Dendritic cell treated with granulocyte-macrophage colony-stimulating factor and Interleukin-4, amounts not matched to agents 40 ng/mL and 50 ng/mL, for 4 days (primary cell): Measurements from ENCODE around the gene HDGF.

Experiments
- H3K27ac Mint-ChIP-seq: one replicate; pipeline ENCODE4 v1.8.0; 2022; ENCODE audit warnings: mild to moderate bottlenecking, mixed read lengths
- H3K27me3 Mint-ChIP-seq: one replicate; pipeline ENCODE4 v1.8.0; 2022; ENCODE audit warnings: mild to moderate bottlenecking, mixed read lengths
- H3K36me3 Mint-ChIP-seq: one replicate; pipeline ENCODE4 v1.8.0; 2022; ENCODE audit warnings: low read depth, mixed read lengths
- H3K4me1 Mint-ChIP-seq: one replicate; pipeline ENCODE4 v1.8.0; 2022; ENCODE audit warnings: low read depth, mixed read lengths
- H3K4me3 Mint-ChIP-seq: one replicate; pipeline ENCODE4 v1.8.0; 2022; ENCODE audit warnings: mild to moderate bottlenecking, moderate library complexity, mixed read lengths
- H3K9me3 Mint-ChIP-seq: one replicate; pipeline ENCODE4 v1.8.0; 2022; ENCODE audit warnings: mixed read lengths
- intact Hi-C: fragments of 100-400 bp; cut with micrococcal nuclease; formaldehyde crosslinking; loops from one replicate; pipeline ENCODE4 v1.15.0; 2022

The HDGF gene

DNA sequence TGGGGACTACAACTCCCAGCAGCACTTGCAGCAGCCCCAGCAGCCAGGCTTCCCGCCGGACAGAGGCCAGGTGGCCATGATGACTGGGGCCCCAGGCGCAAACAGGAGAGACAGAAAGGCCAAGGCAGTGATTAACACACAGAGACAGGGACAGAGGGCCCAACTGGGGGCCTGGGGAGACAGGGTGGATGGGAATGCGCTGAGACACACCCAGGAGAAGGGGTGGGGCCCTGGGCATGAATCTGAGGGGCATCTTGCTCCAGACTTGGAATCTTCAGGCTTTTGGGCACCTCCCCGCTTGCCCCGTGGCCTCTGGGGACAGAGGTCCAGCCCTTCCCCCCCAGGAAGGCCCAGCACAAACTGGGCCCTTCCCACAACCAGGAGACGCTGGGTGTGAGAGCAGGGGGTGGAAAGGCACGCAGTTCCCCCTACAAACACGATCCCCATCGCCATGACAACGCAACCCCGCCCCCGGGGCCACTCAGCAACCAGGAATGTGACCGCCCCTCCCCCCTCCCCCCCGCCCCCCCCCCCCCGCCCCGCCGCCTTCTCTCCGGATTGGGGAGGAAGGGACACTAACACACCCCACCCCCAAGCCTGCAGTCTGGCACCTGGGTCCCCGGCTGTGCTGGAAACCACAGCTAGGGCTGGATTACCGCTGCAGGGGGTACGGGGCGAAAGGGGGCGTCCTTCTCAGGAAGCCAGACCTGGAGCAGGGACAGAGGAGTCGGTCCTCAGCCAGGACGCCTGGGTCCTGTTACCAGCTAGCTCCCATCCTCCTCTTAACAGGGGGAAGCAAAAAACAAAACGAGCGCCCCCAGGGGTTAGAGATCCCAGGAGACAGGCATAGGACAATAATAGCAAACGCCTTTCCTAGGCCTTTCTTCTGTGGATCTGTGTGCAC is 4.5 kb downstream of the HDGF start:
- H3K27me3 Mint-ChIP-seq: no peaks in the 10 kb centered on the region
- H3K9me3 Mint-ChIP-seq: no peaks in the 10 kb centered on the region
- H3K4me1 Mint-ChIP-seq: peaks cover 80% of the 10 kb centered on the region
- intact Hi-C loops: no loop called here
- H3K4me3 Mint-ChIP-seq: peak overlapping the region; percentile 90
- peak overlapping the region; percentile 92 for H3K27ac Mint-ChIP-seq
- peaks cover 84% of the 10 kb centered on the region for H3K36me3 Mint-ChIP-seq

DNA sequence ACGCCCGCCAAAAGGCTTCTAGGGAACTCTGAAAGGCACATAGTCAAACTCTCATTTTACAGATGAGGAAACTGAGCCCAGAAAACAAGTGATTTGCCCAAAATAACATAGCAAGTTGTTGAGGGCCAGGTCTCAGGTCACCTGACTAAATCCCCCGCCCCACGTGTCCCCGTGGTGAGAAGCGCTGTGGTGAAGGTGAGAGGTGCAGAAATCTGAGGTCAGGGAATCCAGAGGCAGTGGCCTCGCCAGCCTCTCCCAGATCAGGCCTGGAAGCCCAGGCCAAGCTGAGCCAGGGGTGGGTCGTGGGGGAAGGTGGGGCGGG is 5.1 kb downstream of the HDGF start:
- Mint-ChIP-seq H3K27me3 (no peaks in the 10 kb centered on the region), H3K9me3 (no peaks in the 10 kb centered on the region), H3K4me1 (peaks cover 86% of the 10 kb centered on the region), H3K36me3 (peaks cover 87% of the 10 kb centered on the region), H3K27ac (peak overlapping the region; percentile 92), H3K4me3 (peak overlapping the region; percentile 90)
- intact Hi-C loops: no loop called here

DNA sequence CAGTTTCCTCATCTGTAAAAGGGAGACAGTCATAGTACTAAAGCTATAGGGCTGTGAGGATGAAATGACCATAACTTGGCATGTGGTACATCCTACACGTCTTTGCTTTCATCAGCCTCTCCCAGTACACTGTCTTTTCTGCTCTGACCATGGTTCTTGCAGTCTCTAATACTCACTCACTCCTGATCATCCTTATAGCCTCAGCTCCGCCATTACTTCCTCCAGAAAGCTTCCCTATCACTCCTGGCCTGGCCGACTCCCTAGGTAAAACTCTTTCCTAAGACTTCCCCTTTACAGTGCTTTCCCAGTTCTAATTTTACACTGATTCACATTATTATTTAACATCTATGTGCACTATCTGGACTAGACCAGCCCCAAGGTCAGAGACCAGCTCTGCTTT is 5.6 kb downstream of the HDGF start:
- intact Hi-C loops: no loop called here
- Mint-ChIP-seq H3K36me3 (peaks cover 88% of the 10 kb centered on the region), H3K27ac (peak overlapping the region; percentile 92)

DNA sequence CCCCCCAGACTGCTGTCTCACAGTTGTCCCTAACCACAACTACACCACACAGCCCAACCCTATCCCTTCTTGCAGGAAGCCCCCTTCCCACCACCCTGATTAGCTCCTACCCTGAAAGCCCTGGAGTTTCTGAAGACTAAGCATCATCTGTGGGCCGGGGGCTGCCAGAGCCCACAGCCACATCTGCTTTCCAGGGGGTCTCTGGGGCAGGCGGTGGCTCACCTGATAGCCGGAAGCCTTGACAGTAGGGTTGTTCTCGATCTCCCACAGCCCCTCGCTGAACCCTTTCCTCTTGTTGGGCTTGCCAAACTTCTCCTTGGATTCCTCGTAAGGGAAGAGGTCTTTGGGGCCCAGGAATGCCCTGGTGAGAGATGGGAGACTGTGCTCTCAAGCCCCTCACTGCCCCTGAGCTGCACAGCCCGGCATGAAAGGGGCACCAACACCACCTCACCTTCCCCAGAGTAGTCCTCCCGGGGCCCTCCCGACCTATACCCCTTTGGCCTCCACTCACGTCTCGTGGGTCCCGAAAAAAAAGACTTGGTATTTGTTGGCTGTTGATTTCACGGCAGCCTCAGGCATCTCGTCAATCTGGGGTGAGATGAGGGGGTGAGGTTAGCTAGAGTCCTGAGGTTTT is 6.6 kb downstream of the HDGF start:
- Mint-ChIP-seq H3K4me3 (no peak overlapping the region), H3K27me3 (no peaks in the 10 kb centered on the region), H3K27ac (peak overlapping the region; percentile 92), H3K36me3 (peaks cover 85% of the 10 kb centered on the region), H3K9me3 (no peaks in the 10 kb centered on the region), H3K4me1 (peaks cover 83% of the 10 kb centered on the region)
- intact Hi-C loops: no loop called here

More for the DNA sequence above, 5.6 kb downstream of the HDGF start:
- H3K27me3 Mint-ChIP-seq: no peaks in the 10 kb centered on the region
- no peaks in the 10 kb centered on the region for H3K9me3 Mint-ChIP-seq
- H3K4me3 Mint-ChIP-seq: peak overlapping the region; percentile 21
- H3K4me1 Mint-ChIP-seq: peaks cover 89% of the 10 kb centered on the region

DNA sequence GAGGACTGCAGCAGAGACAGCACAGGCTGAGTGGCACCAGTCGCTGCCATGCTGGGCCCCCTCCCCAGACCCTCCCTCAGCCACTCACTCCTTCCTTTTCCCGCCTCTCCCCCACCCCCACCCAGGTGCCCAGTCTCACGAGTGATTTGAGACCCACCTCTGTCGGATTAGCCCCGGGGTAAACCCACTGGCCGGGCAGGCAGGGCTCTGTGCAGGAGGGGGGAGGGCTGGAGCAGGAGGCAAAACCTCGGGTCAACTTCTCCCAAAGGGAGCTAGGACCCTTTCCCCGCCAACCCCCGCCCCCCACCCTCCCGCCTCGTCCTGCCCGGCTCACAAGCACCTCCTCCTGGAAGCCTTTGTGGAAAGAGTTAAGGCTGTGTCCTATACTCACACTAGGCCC is 7.1 kb downstream of the HDGF start:
- intact Hi-C loops: no loop called here
- Mint-ChIP-seq H3K27me3 (no peaks in the 10 kb centered on the region), H3K4me3 (no peak overlapping the region), H3K9me3 (no peaks in the 10 kb centered on the region), H3K4me1 (peaks cover 78% of the 10 kb centered on the region), H3K36me3 (peaks cover 79% of the 10 kb centered on the region), H3K27ac (peak overlapping the region; percentile 92)

DNA sequence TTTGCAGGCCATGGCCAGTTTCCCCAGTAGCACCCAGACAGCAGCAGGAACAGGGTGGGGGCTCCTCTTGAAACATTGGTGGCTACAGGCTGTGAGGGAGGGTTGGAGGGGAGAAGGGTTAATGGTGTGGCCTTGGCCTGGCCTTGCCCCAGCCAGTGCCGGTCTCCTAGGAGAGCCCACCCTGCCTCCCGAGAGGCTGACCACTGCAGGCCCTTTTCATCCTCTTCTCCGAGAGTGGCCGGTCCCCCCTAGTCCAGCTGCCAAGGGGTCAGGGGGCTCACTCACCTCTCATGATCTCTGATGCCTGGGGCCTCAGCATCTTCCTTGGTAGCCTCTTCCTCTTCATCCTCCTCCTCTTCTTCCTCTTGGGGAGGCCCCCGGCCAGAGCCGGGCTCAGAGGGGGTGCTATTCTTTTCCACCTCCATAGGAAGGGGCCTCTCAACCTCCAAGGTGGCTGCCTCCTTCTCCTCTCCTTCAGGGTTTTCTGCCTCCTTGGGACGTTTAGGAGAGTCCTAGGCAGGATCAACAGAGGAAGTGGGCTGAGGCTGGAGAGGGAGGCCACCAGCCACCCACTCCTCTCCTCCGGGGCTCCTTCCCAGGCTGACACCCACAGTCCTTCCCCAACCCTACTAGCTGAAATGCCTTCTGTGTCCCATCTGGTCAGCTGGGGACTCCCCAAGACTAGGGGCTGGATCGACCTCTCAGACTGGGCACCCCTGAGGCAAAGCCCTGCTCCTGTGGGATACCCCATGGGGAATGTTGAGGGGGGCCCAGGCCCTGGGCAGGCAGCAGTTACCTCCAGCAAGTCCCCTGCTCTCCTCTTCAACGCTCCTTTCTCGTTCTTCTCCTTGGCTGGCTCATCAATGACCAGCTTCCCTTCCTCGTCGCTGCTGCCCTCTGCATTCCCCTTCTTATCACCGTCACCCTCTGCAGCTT is 7.8 kb downstream of the HDGF start:
- intact Hi-C loops: no loop called here
- Mint-ChIP-seq H3K36me3 (peaks cover 75% of the 10 kb centered on the region), H3K4me3 (peak overlapping the region; percentile 14)

DNA sequence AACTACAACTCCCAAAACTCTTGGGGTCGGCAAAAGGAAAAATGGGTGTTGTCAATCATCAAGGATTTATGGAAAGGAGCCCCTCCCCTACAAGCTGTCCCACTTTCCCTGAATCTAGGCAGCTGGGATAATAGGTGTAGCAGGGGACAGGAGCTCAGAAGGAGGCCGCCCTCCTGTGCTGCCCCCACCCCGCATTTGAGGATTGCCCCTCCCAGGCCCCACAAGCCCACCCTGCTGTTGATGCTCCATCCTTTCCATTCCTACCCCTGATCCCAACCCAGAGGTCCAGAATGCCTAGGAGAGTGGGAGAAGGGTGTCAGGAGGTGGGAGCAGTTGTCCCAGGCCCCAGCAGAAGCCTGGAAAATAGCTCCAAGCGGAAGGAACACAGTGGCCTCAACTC is 8.7 kb downstream of the HDGF start:
- intact Hi-C loops: no loop called here
- H3K9me3 Mint-ChIP-seq: no peaks in the 10 kb centered on the region
- no peak overlapping the region for H3K4me3 Mint-ChIP-seq
- no peaks in the 10 kb centered on the region for H3K27me3 Mint-ChIP-seq
- peak overlapping the region; percentile 92 for H3K27ac Mint-ChIP-seq
- H3K36me3 Mint-ChIP-seq: peaks cover 79% of the 10 kb centered on the region
- peaks cover 68% of the 10 kb centered on the region for H3K4me1 Mint-ChIP-seq

More for the DNA sequence above, 7.8 kb downstream of the HDGF start:
- Mint-ChIP-seq H3K27me3 (no peaks in the 10 kb centered on the region), H3K4me1 (peaks cover 76% of the 10 kb centered on the region), H3K9me3 (no peaks in the 10 kb centered on the region), H3K27ac (peak overlapping the region; percentile 92)

DNA sequence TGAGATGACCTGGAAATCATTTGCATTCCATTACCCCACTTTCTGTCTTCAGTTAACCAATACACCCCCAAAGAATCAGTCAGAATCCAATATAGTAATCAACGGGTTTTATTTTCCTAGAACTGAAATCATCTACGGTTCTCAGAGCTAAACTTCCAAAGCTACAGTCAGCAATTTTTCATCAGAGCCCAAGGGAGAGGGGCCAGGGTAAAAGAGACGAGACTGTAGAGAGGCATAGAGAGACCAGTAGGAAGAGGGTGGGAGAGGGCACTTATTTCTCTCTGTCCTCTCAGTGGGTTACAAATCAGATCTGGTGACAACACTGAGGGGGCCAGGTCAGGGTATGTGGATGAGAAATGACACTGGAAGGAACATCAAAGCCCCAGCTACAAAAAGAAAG is 9.5 kb downstream of the HDGF start:
- Mint-ChIP-seq H3K36me3 (peaks cover 81% of the 10 kb centered on the region), H3K4me3 (no peak overlapping the region), H3K4me1 (peaks cover 62% of the 10 kb centered on the region)

DNA sequence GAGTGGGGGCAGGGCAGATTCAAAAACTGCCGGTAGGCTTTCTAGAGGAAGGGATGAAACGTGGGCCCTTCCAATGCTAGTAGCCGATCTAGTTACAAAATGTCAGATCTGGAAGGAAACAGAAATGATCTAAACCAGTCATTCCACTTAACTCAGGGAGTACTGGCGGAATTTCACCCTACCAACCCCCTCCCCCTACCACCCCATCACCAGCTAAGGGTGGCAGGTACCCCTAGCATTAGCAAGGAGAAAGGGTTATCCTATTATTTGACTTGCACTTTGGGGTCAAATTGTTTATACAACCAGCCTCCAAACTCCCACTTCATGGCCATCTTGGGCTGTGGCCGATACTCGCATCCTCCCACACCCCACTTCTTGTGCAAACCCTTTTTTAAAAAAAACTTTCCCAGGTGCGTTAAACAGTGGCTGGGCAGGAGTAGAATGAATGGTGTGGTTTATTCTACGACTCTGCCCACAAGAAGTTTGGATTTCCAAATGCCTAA is 9.9 kb downstream of the HDGF start:
- H3K27ac Mint-ChIP-seq: peak overlapping the region; percentile 92
- peaks cover 84% of the 10 kb centered on the region for H3K36me3 Mint-ChIP-seq
- H3K4me1 Mint-ChIP-seq: peaks cover 57% of the 10 kb centered on the region
- H3K9me3 Mint-ChIP-seq: no peaks in the 10 kb centered on the region
- intact Hi-C loops: loop anchor here (1.0 kb wide), 3 partner anchors 10 to 26 kb away; partner anchors contain the start of genes HDGF, ISG20L2, METTL25B and PRCC
- peak overlapping the region; percentile 98 for H3K4me3 Mint-ChIP-seq
- H3K27me3 Mint-ChIP-seq: no peaks in the 10 kb centered on the region

More for the DNA sequence above, 9.5 kb downstream of the HDGF start:
- no peaks in the 10 kb centered on the region for H3K9me3 Mint-ChIP-seq
- intact Hi-C loops: no loop called here
- no peaks in the 10 kb centered on the region for H3K27me3 Mint-ChIP-seq
- H3K27ac Mint-ChIP-seq: peak overlapping the region; percentile 92

DNA sequence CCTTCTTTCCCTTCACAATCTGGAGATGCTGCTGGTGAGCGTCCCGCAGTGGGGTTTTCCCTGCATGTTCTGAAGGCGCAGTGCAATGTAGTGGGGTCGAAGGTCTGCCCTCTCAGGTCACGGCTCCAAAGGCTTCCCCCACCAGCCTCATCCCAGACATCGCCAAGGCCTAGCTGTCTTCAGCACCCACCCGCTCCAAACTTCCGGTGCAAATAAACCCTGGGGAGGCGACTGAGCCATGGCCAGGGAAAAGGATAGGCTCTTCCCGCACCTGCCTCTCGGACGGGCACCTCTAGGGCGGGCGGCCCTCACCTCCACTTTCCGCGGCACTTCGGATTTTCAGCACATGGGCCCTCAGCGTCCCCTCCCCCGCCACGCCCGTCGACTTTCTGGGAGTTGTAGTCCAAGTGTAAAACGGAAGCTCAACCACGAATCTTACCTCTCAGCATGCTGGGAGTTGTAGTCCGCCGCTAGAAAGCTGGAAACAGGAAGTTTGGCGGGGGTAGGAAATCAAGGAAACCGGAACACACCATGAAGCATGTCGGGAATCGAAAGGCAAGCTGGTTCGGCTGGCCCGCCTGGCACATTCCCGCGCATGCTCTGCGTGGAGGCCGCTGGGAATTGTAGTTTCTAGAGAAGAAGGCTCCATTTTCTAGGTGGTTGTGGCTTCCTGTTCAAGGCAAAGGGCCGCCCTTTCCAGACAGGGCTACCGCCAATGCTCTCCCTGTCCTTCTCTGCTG is 10.6 kb downstream of the HDGF start, which contains the start of gene MRPL24:
TSS of gene MRPL24 (minus strand) at position 348 of the 740 bp plus-strand sequence. CDS start 2,384 bp downstream, outside the sequence.
- Mint-ChIP-seq H3K27me3 (no peaks in the 10 kb centered on the region), H3K9me3 (no peaks in the 10 kb centered on the region), H3K4me1 (peaks cover 51% of the 10 kb centered on the region), H3K27ac (peak within 1 kb of the TSS; percentile 92), H3K4me3 (peak within 1 kb of the TSS; percentile 98), H3K36me3 (peaks cover 84% of the 10 kb centered on the region)
- intact Hi-C loops: loop anchor here (1.0 kb wide), 3 partner anchors 10 to 26 kb away; partner anchors contain the start of genes HDGF, ISG20L2, METTL25B and PRCC

DNA sequence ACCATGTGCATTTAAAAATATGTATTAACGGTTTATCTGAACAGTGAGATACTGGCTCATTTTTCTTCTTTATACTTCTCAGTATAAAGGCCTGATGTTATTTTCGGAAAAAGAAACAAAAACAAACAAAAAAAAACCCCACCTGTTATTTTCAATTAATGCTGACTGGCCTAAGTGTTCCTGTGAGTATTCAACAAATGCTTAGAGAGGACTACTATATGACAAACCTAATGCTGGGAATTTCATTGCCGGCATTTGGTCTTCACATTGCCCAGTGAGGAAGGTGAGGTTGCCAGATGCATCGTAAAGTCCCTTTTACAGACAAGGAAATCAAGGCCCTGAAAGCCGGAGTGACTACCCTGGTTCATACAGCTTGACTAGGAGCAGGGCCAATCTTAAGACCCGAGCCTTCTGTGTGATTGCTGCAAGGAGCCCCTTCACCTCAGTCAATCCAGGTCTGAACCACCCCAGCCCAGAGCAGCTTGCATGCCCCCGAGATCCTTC is 11.2 kb downstream of the HDGF start:
- Mint-ChIP-seq H3K27ac (peak overlapping the region; percentile 92), H3K9me3 (no peaks in the 10 kb centered on the region), H3K36me3 (peaks cover 84% of the 10 kb centered on the region), H3K4me3 (peak overlapping the region; percentile 98), H3K27me3 (no peaks in the 10 kb centered on the region), H3K4me1 (peaks cover 45% of the 10 kb centered on the region)
- intact Hi-C loops: no loop called here

DNA sequence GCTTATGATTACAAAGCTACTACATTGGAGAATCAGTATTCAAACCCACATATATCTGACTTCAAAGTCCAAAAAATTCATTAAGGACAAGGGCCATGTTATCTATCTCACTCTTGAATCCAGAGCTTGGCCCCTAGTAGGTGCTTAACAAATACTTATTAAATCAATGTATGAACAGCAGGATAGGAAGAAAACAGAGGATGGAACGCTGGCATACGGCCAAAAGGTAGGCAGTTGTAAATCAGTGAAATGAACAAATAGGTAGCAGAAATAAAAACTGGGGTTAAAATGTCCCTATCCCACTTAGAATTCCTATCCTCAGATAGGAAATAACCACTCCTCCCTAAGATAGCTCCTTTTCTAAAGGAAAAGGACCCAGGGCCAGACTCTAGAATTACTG is 12.6 kb downstream of the HDGF start:
- Mint-ChIP-seq H3K4me3 (no peak overlapping the region), H3K27me3 (no peaks in the 10 kb centered on the region), H3K27ac (no peak overlapping the region), H3K36me3 (peaks cover 78% of the 10 kb centered on the region), H3K9me3 (no peaks in the 10 kb centered on the region), H3K4me1 (peaks cover 31% of the 10 kb centered on the region)
- intact Hi-C loops: no loop called here

DNA sequence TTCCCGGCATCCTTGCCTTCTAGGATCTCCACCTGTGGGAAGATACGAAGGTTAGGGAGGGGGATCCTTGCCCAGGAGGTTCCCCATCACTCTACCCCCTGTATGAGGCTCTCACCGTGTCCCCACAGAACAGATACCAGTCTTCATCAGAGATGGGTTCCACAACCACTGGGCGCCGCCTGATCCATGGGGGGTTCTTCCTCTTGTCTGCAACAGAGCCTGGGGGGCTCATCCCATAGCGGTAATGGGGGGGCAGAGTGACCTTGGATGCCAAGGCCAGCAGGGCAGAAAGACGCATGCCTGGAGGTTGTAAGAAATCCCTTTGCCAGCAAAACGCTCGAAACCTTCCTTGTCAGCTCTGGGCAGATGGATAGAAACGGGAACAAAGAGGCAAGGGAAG is 13.1 kb downstream of the HDGF start:
- Mint-ChIP-seq H3K9me3 (no peaks in the 10 kb centered on the region), H3K36me3 (peaks cover 78% of the 10 kb centered on the region), H3K27ac (peak overlapping the region; percentile 23), H3K4me1 (peaks cover 26% of the 10 kb centered on the region), H3K27me3 (no peaks in the 10 kb centered on the region), H3K4me3 (no peak overlapping the region)
- intact Hi-C loops: no loop called here
